H9 (cell line): ENCODE results near the gene HCN2. TPM values are rescaled to one million over a fixed set of nuclear protein-coding genes. Genes with fewer than 3 reads are reported as not detected.

Experiments
- DNase-seq: peaks from one replicate; pipeline ENCODE4 v3.0.0-alpha.2; 2017
- H2AFZ ChIP-seq: one replicate; pipeline ENCODE4 v1.6.1; 2013; ENCODE audit warnings: mild to moderate bottlenecking, low read length, control low read depth, moderate library complexity
- H2AK5ac ChIP-seq: 2 replicates; pipeline ENCODE4 v1.6.1; 2013; ENCODE audit warnings: low read length, control low read depth, mixed read lengths; ENCODE audit not compliant: insufficient read length
- H2BK120ac ChIP-seq: one replicate; pipeline ENCODE4 v1.6.1; 2013; ENCODE audit warnings: low read depth, mild to moderate bottlenecking, low read length, control low read depth, inconsistent platforms; ENCODE audit not compliant: poor library complexity, severe bottlenecking
- H2BK12ac ChIP-seq: 2 replicates; pipeline ENCODE4 v1.6.1; 2013; ENCODE audit warnings: low read length, control low read depth, mixed read lengths, low read depth; ENCODE audit not compliant: insufficient read length
- H2BK15ac ChIP-seq: 2 replicates; pipeline ENCODE4 v1.6.1; 2013; ENCODE audit warnings: low read depth, low read length, control low read depth
- H2BK20ac ChIP-seq: one replicate; pipeline ENCODE4 v1.6.1; 2013; ENCODE audit warnings: low read depth, mild to moderate bottlenecking, low read length, control low read depth, inconsistent platforms; ENCODE audit not compliant: poor library complexity, severe bottlenecking
- H2BK5ac ChIP-seq: 2 replicates; pipeline ENCODE4 v1.6.1; 2013; ENCODE audit warnings: low read length, control low read depth, mixed read lengths; ENCODE audit not compliant: insufficient read length
- H3K14ac ChIP-seq: 2 replicates; pipeline ENCODE4 v1.6.1; 2013; ENCODE audit warnings: low read length, control low read depth; ENCODE audit not compliant: insufficient read depth
- H3K18ac ChIP-seq: 2 replicates; pipeline ENCODE4 v1.6.1; 2013; ENCODE audit warnings: low read depth, mild to moderate bottlenecking, mixed read lengths, low read length, control low read depth; ENCODE audit not compliant: insufficient read length
- H3K23ac ChIP-seq: 2 replicates; pipeline ENCODE4 v1.6.1; 2013; ENCODE audit warnings: low read length, control low read depth, mixed read lengths, low read depth; ENCODE audit not compliant: insufficient read length
- H3K23me2 ChIP-seq: 2 replicates; pipeline ENCODE4 v1.6.1; 2013; ENCODE audit warnings: low read depth, mild to moderate bottlenecking, mixed read lengths, low read length, control low read depth; ENCODE audit not compliant: insufficient read length, poor library complexity, severe bottlenecking
- H3K27ac ChIP-seq: 2 replicates; pipeline ENCODE4 v1.5.1; 2013; ENCODE audit warnings: low read length, control low read depth, mixed read lengths, low read depth; ENCODE audit not compliant: insufficient read length
- H3K27me3 ChIP-seq: 2 replicates; pipeline ENCODE4 v1.6.1; 2013; ENCODE audit warnings: low read length, control low read depth, inconsistent platforms; ENCODE audit not compliant: insufficient read depth
- H3K4ac ChIP-seq: 2 replicates; pipeline ENCODE4 v1.6.1; 2013; ENCODE audit warnings: low read depth, mild to moderate bottlenecking, control low read depth, inconsistent platforms, low read length, moderate library complexity
- H3K4me1 ChIP-seq: 2 replicates; pipeline ENCODE4 v1.6.1; 2013; ENCODE audit warnings: low read length, control low read depth, inconsistent platforms; ENCODE audit not compliant: insufficient read depth
- H3K4me2 ChIP-seq: 2 replicates; pipeline ENCODE4 v1.6.1; 2013; ENCODE audit warnings: low read length, control low read depth, mixed read lengths; ENCODE audit not compliant: insufficient read length, insufficient read depth
- H3K56ac ChIP-seq: 2 replicates; pipeline ENCODE4 v1.6.1; 2013; ENCODE audit warnings: low read depth, mild to moderate bottlenecking, mixed read lengths, low read length, control low read depth; ENCODE audit not compliant: insufficient read length
- H3K79me1 ChIP-seq: 2 replicates; pipeline ENCODE4 v1.6.1; 2013; ENCODE audit warnings: low read depth, mild to moderate bottlenecking, moderate library complexity, low read length, control low read depth, inconsistent platforms; ENCODE audit not compliant: insufficient read depth, poor library complexity, severe bottlenecking
- H3K79me2 ChIP-seq: 2 replicates; pipeline ENCODE4 v1.6.1; 2013; ENCODE audit warnings: low read length, control low read depth, inconsistent platforms; ENCODE audit not compliant: insufficient read depth
- H3K9ac ChIP-seq: 2 replicates; pipeline ENCODE4 v1.6.1; 2013; ENCODE audit warnings: low read length, control low read depth, mixed read lengths; ENCODE audit not compliant: insufficient read length; ENCODE audit errors: extremely low read depth
- H3K9me3 ChIP-seq: one replicate; pipeline ENCODE4 v1.6.1; 2013; ENCODE audit warnings: low read depth, low read length, inconsistent platforms; ENCODE audit not compliant: control insufficient read depth
- H3T11ph ChIP-seq: one replicate; pipeline ENCODE4 v1.6.1; 2013; ENCODE audit warnings: mild to moderate bottlenecking, low read length, control low read depth, inconsistent platforms
- H4K20me1 ChIP-seq: one replicate; pipeline ENCODE4 v1.6.1; 2013; ENCODE audit not compliant: control insufficient read depth, insufficient read length, insufficient read depth
- H4K5ac ChIP-seq: 2 replicates; pipeline ENCODE4 v1.6.1; 2013; ENCODE audit warnings: low read depth, mild to moderate bottlenecking, mixed read lengths, low read length, control low read depth; ENCODE audit not compliant: insufficient read length
- H4K8ac ChIP-seq: replicated peaks from 2 replicates; pipeline ENCODE4 v1.6.1; 2013; ENCODE audit warnings: low read length, control low read depth, mixed read lengths, low read depth; ENCODE audit not compliant: insufficient read length
- H4K91ac ChIP-seq: 2 replicates; pipeline ENCODE4 v1.6.1; 2013; ENCODE audit warnings: low read depth, mild to moderate bottlenecking, moderate library complexity, mixed read lengths, low read length, control low read depth; ENCODE audit not compliant: insufficient read length
- H3K27ac Mint-ChIP-seq, 3 experiments: 2 replicates in 2 of 3; 3 replicates in 1 of 3; pipeline ENCODE4 v1.8.0; 2020 to 2021; ENCODE audit warnings: mixed read lengths in 3 of 3, mild to moderate bottlenecking in 1 of 3, moderate library complexity in 1 of 3
- H3K27me3 Mint-ChIP-seq: 2 replicates; pipeline ENCODE4 v1.8.0; 2021; ENCODE audit warnings: low read depth, mild to moderate bottlenecking, moderate library complexity, mixed read lengths
- H3K36me3 Mint-ChIP-seq, 3 experiments: 2 replicates in 2 of 3; 3 replicates in 1 of 3; pipeline ENCODE4 v1.8.0; 2020 to 2021; ENCODE audit warnings: low read depth in 3 of 3, mixed read lengths in 3 of 3; ENCODE audit not compliant: insufficient read depth in 1 of 3
- H3K4me1 Mint-ChIP-seq, 2 experiments: 2 replicates each; pipeline ENCODE4 v1.8.0; 2020; ENCODE audit warnings: mixed read lengths in 2 of 2
- H3K4me3 Mint-ChIP-seq, 2 experiments: 2 replicates in 1 of 2; 3 replicates in 1 of 2; pipeline ENCODE4 v1.8.0; 2020 to 2021; ENCODE audit warnings: mild to moderate bottlenecking in 2 of 2, mixed read lengths in 2 of 2, moderate library complexity in 1 of 2
- H3K9me3 Mint-ChIP-seq, 2 experiments: 2 replicates in 1 of 2; 3 replicates in 1 of 2; pipeline ENCODE4 v1.8.0; 2020; ENCODE audit warnings: mild to moderate bottlenecking in 2 of 2, mixed read lengths in 2 of 2, moderate library complexity in 1 of 2
- CTCF ChIP-seq: fragments of 200-600 bp; sonication (generic); conservative IDR thresholded peaks from 3 replicates; pipeline ENCODE4 v1.8.0; 2021; ENCODE audit warnings: antibody characterized with exemption, mild to moderate bottlenecking
- WGBS: extraction: QIAGEN DNeasy Blood & Tissue Kit; methylation state at CpG from one replicate; pipeline ENCODE4 v1.1.7; 2013; ENCODE audit warnings: missing lambda C conversion rate, low lambda C conversion rate, mixed read lengths; ENCODE audit not compliant: insufficient read length; ENCODE audit errors: extremely low coverage; 5-methylcytosine and 5-hydroxymethylcytosine counted together
- total RNA-seq: library from RNA; stranded (reverse); gene quantifications from 2 replicates; pipeline ENCODE4 v1.2.1, GENCODE V29; 2021

Gene HCN2
- total RNA-seq, 1 experiment from 2014 or later: 3.7 TPM

GRCh38 chr19:577439-578392 is 12.0 kb upstream of the HCN2 start:
- Histone ChIP-seq H3K18ac (no peak overlapping the region), H2BK15ac (no peak overlapping the region), H3K4me2 (no peak overlapping the region), H3T11ph (no peak overlapping the region), H3K23me2 (peaks cover 8% of the 10 kb centered on the region), H3K23ac (no peak overlapping the region), H3K9ac (no peak overlapping the region), H2BK12ac (no peak overlapping the region), H3K9me3 (no peaks in the 10 kb centered on the region), H3K56ac (no peak overlapping the region), H3K4me1 (no peaks in the 10 kb centered on the region; the same call in 1 of the 2 replicates), H2AFZ (no peak overlapping the region), H3K27me3 (no peaks in the 10 kb centered on the region), H2AK5ac (no peak overlapping the region), H4K91ac (no peak overlapping the region), H4K8ac (no peak overlapping the region), H3K14ac (no peak overlapping the region), H4K5ac (no peak overlapping the region), H3K27ac (no peak overlapping the region), H2BK20ac (no peak overlapping the region), H3K79me2 (peaks cover 51% of the 10 kb centered on the region), H3K4ac (no peak overlapping the region), H4K20me1 (peaks cover 2% of the 10 kb centered on the region), H2BK120ac (no peak overlapping the region), H3K79me1 (peaks cover 6% of the 10 kb centered on the region), H2BK5ac (no peak overlapping the region)
- no peak for DNase-seq
- no peaks in the 10 kb centered on the region for H3K9me3 Mint-ChIP-seq
- H3K27me3 Mint-ChIP-seq: no peaks in the 10 kb centered on the region
- H3K4me3 Mint-ChIP-seq: no peak overlapping the region
- peak; percentile 34; the same call in 2 of the 3 replicates for TF ChIP-seq CTCF
- peak overlapping the region in 2 of 3 experiments; percentile 64 to 83; a peak in 1 of 7 replicates for H3K27ac Mint-ChIP-seq
- no CpG with 5 or more reads among the region's 66 CpGs for WGBS
- peaks cover 6 to 33% (median 33%) of the 10 kb centered on the region in 3 experiments; a peak in 6 of 7 replicates for H3K36me3 Mint-ChIP-seq
- H3K4me1 Mint-ChIP-seq: peaks cover 16 to 29% of the 10 kb centered on the region in 2 experiments
